Activated CD8-positive, alpha-beta memory T cell treated with anti-CD3 and anti-CD28 coated beads, Interleukin-2, amount 50 U/mL, for 24 hours (primary cell): ENCODE measurements around the gene HHIPL2.

Experiments
- DNase-seq: peaks from one replicate; pipeline ENCODE4 v3.0.0-alpha.2; 2020; ENCODE audit errors: extremely low read depth

HHIPL2 gene

GRCh38 chr1:222547944-222548671 lies at the start of gene HHIPL2:
HHIPL2 (minus strand) TSS chr1:222548104; CDS start chr1:222548044, 60 bp downstream.
- DNase-seq, result no peak

GRCh38 chr1:222596696-222597095 lies 48.8 kb upstream of the HHIPL2 start:
- DNase-seq, result no peak

- no peak for DNase-seq
Measured at GRCh38 chr1:222594789-222595188, 46.9 kb upstream of the HHIPL2 start.

GRCh38 chr1:222592171-222592570 lies 44.3 kb upstream of the HHIPL2 start:
- DNase-seq, result no peak

GRCh38 chr1:222589462-222590302 lies 41.8 kb upstream of the HHIPL2 start, which contains the start of gene TAF1A:
TAF1A (minus strand) TSS chr1:222589933.
- DNase-seq, result peak; percentile 76

GRCh38 chr1:222588135-222588534 lies 40.2 kb upstream of the HHIPL2 start:
- no peak for DNase-seq

GRCh38 chr1:222586842-222587241 lies 38.9 kb upstream of the HHIPL2 start:
- DNase-seq, result no peak

- no peak for DNase-seq
Measured at GRCh38 chr1:222583079-222583478, 35.2 kb upstream of the HHIPL2 start.

- DNase-seq, result no peak
Measured at GRCh38 chr1:222582099-222582774, 34.3 kb upstream of the HHIPL2 start.

- DNase-seq, result no peak
Measured at GRCh38 chr1:222579316-222579715, 31.4 kb upstream of the HHIPL2 start.

GRCh38 chr1:222570837-222571236 lies 22.9 kb upstream of the HHIPL2 start:
- no peak for DNase-seq

- no peak for DNase-seq
Measured at GRCh38 chr1:222561656-222562055, 13.8 kb upstream of the HHIPL2 start.

- DNase-seq, result no peak
Measured at GRCh38 chr1:222557574-222557973, 9.7 kb upstream of the HHIPL2 start.

- DNase-seq, result no peak
Measured at GRCh38 chr1:222557148-222557547, 9.2 kb upstream of the HHIPL2 start.

GRCh38 chr1:222555992-222556615 lies 8.2 kb upstream of the HHIPL2 start:
- no peak for DNase-seq

- DNase-seq, result no peak
Measured at GRCh38 chr1:222554177-222554576, 6.3 kb upstream of the HHIPL2 start.

GRCh38 chr1:222552882-222553281 lies 5.0 kb upstream of the HHIPL2 start:
- DNase-seq, result no peak

- no peak for DNase-seq
Measured at GRCh38 chr1:222547260-222547614, 667 bp downstream of the HHIPL2 start.

- DNase-seq, result no peak
Measured at GRCh38 chr1:222546548-222547259, 1.2 kb downstream of the HHIPL2 start.

GRCh38 chr1:222546091-222546490 lies 1.8 kb downstream of the HHIPL2 start:
- no peak for DNase-seq

- no peak for DNase-seq
Measured at GRCh38 chr1:222543817-222544216, 4.1 kb downstream of the HHIPL2 start.
